HL-60 (cell line): ENCODE data around the gene FBXL14.
A peak's percentile ranks its signal among the peaks of the same experiment; 100 is the strongest.

ENCODE experiments used
- DNase-seq, 2 experiments: peaks; one replicate each; pipeline ENCODE4 v3.0.0-alpha.2; 2010 to 2020; ENCODE audit warnings: low read depth in 1 of 2, low spot score in 1 of 2
- H3K27ac ChIP-seq: fragments of 250-450 bp; sonication (Bioruptor Pico); replicated peaks from 2 replicates; pipeline ENCODE4 v1.5.1; 2020; ENCODE audit warnings: mild to moderate bottlenecking, moderate library complexity
- H3K27me3 ChIP-seq: fragments of 250-450 bp; sonication (Bioruptor Pico); 2 replicates; pipeline ENCODE4 v1.5.1; 2021; ENCODE audit warnings: mild to moderate bottlenecking, moderate library complexity; ENCODE audit not compliant: insufficient read depth, poor library complexity, severe bottlenecking
- H3K4me3 ChIP-seq: replicated peaks from 2 replicates; pipeline ENCODE4 v1.5.1; 2011; ENCODE audit warnings: mild to moderate bottlenecking, control low read depth, low read length; ENCODE audit not compliant: insufficient read depth
- GABPA ChIP-seq: IDR thresholded peaks from 2 replicates; pipeline ENCODE4 v1.6.1; 2012; ENCODE audit warnings: low read depth
- POLR2AphosphoS5 ChIP-seq: IDR thresholded peaks from 2 replicates; pipeline ENCODE4 v1.6.1; 2012; ENCODE audit warnings: low read depth
- SPI1 ChIP-seq: IDR thresholded peaks from 2 replicates; pipeline ENCODE4 v1.6.1; 2012; ENCODE audit warnings: low read depth, mild to moderate bottlenecking, borderline replicate concordance
- TF ChIP-seq, protein P1 (sequence below): IDR thresholded peaks from one replicate; pipeline ENCODE4 v1.5.1; 2011; ENCODE audit warnings: low read length, control low read depth, inconsistent platforms; ENCODE audit not compliant: insufficient read depth
- TF ChIP-seq, protein P2 (sequence below): IDR thresholded peaks from 2 replicates; pipeline ENCODE4 v1.6.1; 2012; ENCODE audit warnings: low read depth; ENCODE audit not compliant: insufficient replicate concordance

FBXL14 gene

DNA sequence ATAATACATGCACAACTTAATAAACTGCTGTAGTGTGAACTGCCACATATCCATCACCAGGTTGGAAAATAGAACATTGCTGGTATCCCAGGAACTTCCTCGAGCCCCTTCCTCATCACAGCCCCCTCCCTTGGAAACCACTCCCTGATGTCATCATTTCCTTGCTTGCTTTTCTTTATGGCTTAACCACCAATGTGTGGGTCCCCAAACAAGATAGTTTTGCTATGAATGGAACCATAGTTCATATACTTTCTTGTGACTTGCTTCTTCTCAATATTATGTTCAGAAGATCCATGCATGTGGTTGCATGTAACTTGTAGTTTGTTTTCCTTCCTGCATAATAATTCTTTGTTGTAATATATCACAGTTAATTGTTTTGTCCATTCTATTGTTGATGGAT is 25.7 kb upstream of the FBXL14 start:
- H3K4me3 ChIP-seq, result no peak overlapping the region
- no peak for TF ChIP-seq POLR2AphosphoS5
- TF ChIP-seq SPI1, result no peak
- TF ChIP-seq, protein P1, sequence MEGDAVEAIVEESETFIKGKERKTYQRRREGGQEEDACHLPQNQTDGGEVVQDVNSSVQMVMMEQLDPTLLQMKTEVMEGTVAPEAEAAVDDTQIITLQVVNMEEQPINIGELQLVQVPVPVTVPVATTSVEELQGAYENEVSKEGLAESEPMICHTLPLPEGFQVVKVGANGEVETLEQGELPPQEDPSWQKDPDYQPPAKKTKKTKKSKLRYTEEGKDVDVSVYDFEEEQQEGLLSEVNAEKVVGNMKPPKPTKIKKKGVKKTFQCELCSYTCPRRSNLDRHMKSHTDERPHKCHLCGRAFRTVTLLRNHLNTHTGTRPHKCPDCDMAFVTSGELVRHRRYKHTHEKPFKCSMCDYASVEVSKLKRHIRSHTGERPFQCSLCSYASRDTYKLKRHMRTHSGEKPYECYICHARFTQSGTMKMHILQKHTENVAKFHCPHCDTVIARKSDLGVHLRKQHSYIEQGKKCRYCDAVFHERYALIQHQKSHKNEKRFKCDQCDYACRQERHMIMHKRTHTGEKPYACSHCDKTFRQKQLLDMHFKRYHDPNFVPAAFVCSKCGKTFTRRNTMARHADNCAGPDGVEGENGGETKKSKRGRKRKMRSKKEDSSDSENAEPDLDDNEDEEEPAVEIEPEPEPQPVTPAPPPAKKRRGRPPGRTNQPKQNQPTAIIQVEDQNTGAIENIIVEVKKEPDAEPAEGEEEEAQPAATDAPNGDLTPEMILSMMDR, result no peak
- TF ChIP-seq, protein P2, sequence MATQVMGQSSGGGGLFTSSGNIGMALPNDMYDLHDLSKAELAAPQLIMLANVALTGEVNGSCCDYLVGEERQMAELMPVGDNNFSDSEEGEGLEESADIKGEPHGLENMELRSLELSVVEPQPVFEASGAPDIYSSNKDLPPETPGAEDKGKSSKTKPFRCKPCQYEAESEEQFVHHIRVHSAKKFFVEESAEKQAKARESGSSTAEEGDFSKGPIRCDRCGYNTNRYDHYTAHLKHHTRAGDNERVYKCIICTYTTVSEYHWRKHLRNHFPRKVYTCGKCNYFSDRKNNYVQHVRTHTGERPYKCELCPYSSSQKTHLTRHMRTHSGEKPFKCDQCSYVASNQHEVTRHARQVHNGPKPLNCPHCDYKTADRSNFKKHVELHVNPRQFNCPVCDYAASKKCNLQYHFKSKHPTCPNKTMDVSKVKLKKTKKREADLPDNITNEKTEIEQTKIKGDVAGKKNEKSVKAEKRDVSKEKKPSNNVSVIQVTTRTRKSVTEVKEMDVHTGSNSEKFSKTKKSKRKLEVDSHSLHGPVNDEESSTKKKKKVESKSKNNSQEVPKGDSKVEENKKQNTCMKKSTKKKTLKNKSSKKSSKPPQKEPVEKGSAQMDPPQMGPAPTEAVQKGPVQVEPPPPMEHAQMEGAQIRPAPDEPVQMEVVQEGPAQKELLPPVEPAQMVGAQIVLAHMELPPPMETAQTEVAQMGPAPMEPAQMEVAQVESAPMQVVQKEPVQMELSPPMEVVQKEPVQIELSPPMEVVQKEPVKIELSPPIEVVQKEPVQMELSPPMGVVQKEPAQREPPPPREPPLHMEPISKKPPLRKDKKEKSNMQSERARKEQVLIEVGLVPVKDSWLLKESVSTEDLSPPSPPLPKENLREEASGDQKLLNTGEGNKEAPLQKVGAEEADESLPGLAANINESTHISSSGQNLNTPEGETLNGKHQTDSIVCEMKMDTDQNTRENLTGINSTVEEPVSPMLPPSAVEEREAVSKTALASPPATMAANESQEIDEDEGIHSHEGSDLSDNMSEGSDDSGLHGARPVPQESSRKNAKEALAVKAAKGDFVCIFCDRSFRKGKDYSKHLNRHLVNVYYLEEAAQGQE, result no peak
- no peak for TF ChIP-seq GABPA
- H3K27me3 ChIP-seq, result no peaks in the 10 kb centered on the region
- DNase-seq, result no peak
- peak overlapping the region; percentile 32 for H3K27ac ChIP-seq

GRCh38 chr12:1619587-1619986 is 25.2 kb upstream of the FBXL14 start:
- DNase-seq, result peak in 1 of 2 experiments; percentile 95
- H3K27me3 ChIP-seq, result no peaks in the 10 kb centered on the region
- TF ChIP-seq SPI1, result peak; percentile 72; the same call in 1 of the 2 replicates
- TF ChIP-seq, protein P1, result no peak
- peak overlapping the region; percentile 56 for H3K27ac ChIP-seq
- H3K4me3 ChIP-seq, result no peak overlapping the region

DNA sequence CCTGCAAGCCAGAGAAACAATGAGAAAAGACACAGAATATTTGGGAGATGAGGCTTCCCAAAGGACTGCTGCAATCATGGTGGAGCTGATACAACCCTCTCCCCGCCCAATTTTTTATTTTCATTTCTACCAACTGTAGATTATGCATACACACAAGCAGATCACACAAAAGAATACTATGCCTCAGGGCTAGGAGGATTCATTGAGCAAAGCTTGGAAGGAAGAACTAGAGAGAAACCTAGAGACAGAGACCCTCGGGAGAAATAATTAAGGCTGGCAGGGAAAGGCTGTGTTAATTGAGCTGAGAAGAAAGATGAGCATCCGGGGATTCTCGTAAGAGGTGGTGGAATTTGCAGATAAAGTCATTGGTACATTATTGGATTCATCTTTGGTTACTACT is 24.8 kb upstream of the FBXL14 start:
- Histone ChIP-seq H3K27ac (peak overlapping the region; percentile 56), H3K27me3 (no peaks in the 10 kb centered on the region), H3K4me3 (no peak overlapping the region)
- TF ChIP-seq GABPA (no peak), SPI1 (no peak), POLR2AphosphoS5 (no peak)
- TF ChIP-seq, protein P2, result no peak
- TF ChIP-seq, protein P1, result no peak
- DNase-seq, result no peak

DNA sequence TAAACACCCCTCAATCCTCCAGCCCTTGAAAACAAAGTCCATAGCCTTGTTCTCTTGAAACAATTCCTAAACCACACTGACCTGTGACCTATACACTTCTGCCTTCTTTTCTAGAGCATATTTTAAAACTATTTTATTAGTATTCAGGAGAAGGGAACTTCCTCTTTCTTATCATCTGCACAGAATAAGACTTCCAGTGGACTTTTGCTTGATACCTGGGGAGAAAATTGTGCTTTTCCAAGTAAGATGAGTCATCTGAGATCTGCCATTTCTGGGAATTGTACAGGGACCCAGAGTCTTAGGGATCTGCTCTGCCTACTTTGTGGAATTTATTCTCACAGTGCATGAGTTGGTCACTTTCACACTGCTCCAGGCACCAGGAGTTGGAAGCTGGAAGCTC is 24.1 kb upstream of the FBXL14 start:
- DNase-seq, result no peak
- Histone ChIP-seq H3K4me3 (no peak overlapping the region), H3K27ac (no peak overlapping the region), H3K27me3 (no peaks in the 10 kb centered on the region)
- TF ChIP-seq SPI1 (peak; percentile 31; the same call in 1 of the 2 replicates), GABPA (no peak)
